Stimulated activated CD4-positive, alpha-beta T cell treated with anti-CD3 and anti-CD28 coated beads, Interleukin-15, amount 100 ng/mL, for 24 hours (primary cell): ENCODE results near the gene CADPS2.
"Not testable (repeated sequence)": the region's sequence is repeated elsewhere in the genome, so short reads cannot be mapped to it uniquely, and the experiment has no call there.

Source experiments
- DNase-seq: peaks from one replicate; pipeline ENCODE4 v3.0.0-alpha.2; 2020

Gene CADPS2

GRCh38 chr7:122305475-122306319, 580.6 kb downstream of the CADPS2 start:
- no peak for DNase-seq

- DNase-seq = no peak
These were observed 581.3 kb downstream of the CADPS2 start for GRCh38 chr7:122304996-122305421.

GRCh38 chr7:122304319-122304975, 581.8 kb downstream of the CADPS2 start, which contains the start of gene FEZF1:
TSS of gene FEZF1 (minus strand) at chr7:122304750. CDS start at chr7:122304437, 313 bp downstream.
- no peak for DNase-seq

GRCh38 chr7:122303531-122304318, 582.5 kb downstream of the CADPS2 start:
- no peak for DNase-seq

GRCh38 chr7:122302761-122303530, 583.3 kb downstream of the CADPS2 start:
- no peak for DNase-seq

GRCh38 chr7:122301858-122302760, 584.2 kb downstream of the CADPS2 start:
- DNase-seq = no peak

GRCh38 chr7:122300956-122301833, 585.1 kb downstream of the CADPS2 start:
- DNase-seq = no peak

GRCh38 chr7:122300211-122300932, 585.9 kb downstream of the CADPS2 start:
- DNase-seq = no peak

- no peak for DNase-seq
These were observed 586.5 kb downstream of the CADPS2 start for GRCh38 chr7:122299624-122300210.

GRCh38 chr7:122298618-122299017, 587.6 kb downstream of the CADPS2 start:
- DNase-seq = no peak

- DNase-seq = no peak
These were observed 588.1 kb downstream of the CADPS2 start for GRCh38 chr7:122298131-122298530.

- no peak for DNase-seq
These were observed 595.1 kb downstream of the CADPS2 start for GRCh38 chr7:122291189-122291588.

- DNase-seq = no peak
These were observed 595.8 kb downstream of the CADPS2 start for GRCh38 chr7:122290476-122290875.

GRCh38 chr7:122289426-122289825, 596.8 kb downstream of the CADPS2 start:
- no peak for DNase-seq

GRCh38 chr7:122284608-122285007, 601.7 kb downstream of the CADPS2 start:
- DNase-seq = not testable (repeated sequence)

- no peak for DNase-seq
These were observed 613.1 kb downstream of the CADPS2 start for GRCh38 chr7:122273117-122273516.

- no peak for DNase-seq
These were observed 617.0 kb downstream of the CADPS2 start for GRCh38 chr7:122269241-122269640.
